ENCODE data around the gene HDAC1.
"Not testable (repeated sequence)": the region's sequence is repeated elsewhere in the genome, so short reads cannot be mapped to it uniquely, and the experiment has no call there.

Gene HDAC1

GRCh38 chr1:32350785-32351398 is 59.0 kb downstream of the HDAC1 start:
- DNase-seq, result no peak

- DNase-seq, result peak; percentile 97
These were observed 59.7 kb downstream of the HDAC1 start for GRCh38 chr1:32351399-32352238.

GRCh38 chr1:32352239-32352745 is 60.4 kb downstream of the HDAC1 start:
- no peak for DNase-seq

GRCh38 chr1:32352831-32353383 is 61.0 kb downstream of the HDAC1 start:
- no peak for DNase-seq

GRCh38 chr1:32353431-32353830 is 61.5 kb downstream of the HDAC1 start:
- no peak for DNase-seq

GRCh38 chr1:32353886-32354570 is 62.1 kb downstream of the HDAC1 start:
- no peak for DNase-seq

GRCh38 chr1:32355778-32356177 is 63.9 kb downstream of the HDAC1 start:
- not testable (repeated sequence) for DNase-seq

- DNase-seq, result no peak
These were observed 64.6 kb downstream of the HDAC1 start for GRCh38 chr1:32356478-32356877.

GRCh38 chr1:32357614-32358013 is 65.7 kb downstream of the HDAC1 start:
- DNase-seq, result no peak

GRCh38 chr1:32358435-32358834 is 66.6 kb downstream of the HDAC1 start:
- no peak for DNase-seq

- no peak for DNase-seq
These were observed 69.4 kb downstream of the HDAC1 start for GRCh38 chr1:32361308-32361673.

GRCh38 chr1:32361674-32362473 is 70.0 kb downstream of the HDAC1 start:
- peak; percentile 59 for DNase-seq

- no peak for DNase-seq
These were observed 70.8 kb downstream of the HDAC1 start, which contains the start of the genes FAM229A and TSSK3 for GRCh38 chr1:32362474-32363313. TSS of gene FAM229A (minus strand) at chr1:32362485. CDS start at chr1:32362091, 394 bp downstream. TSS of gene TSSK3 (plus strand) at chr1:32362539. CDS start at chr1:32362702, 163 bp downstream.

- DNase-seq, result no peak
These were observed 71.8 kb downstream of the HDAC1 start for GRCh38 chr1:32363713-32364112.

- no peak for DNase-seq
These were observed 73.0 kb downstream of the HDAC1 start for GRCh38 chr1:32364836-32365235.

GRCh38 chr1:32365445-32365844 is 73.6 kb downstream of the HDAC1 start:
- no peak for DNase-seq

GRCh38 chr1:32367912-32368635 is 76.2 kb downstream of the HDAC1 start:
- DNase-seq, result no peak

- peak; percentile 74 for DNase-seq
These were observed 80.4 kb downstream of the HDAC1 start for GRCh38 chr1:32372149-32372756.

- no peak for DNase-seq
These were observed 82.2 kb downstream of the HDAC1 start for GRCh38 chr1:32373996-32374592.

GRCh38 chr1:32376199-32376598 is 84.3 kb downstream of the HDAC1 start:
- no peak for DNase-seq

All from CD4-positive, alpha-beta T cell treated with Interleukin-17A for 4 hours (primary cell).